H1 (cell line): ENCODE measurements around the gene PRDM5. TPM values are rescaled to one million over a fixed set of nuclear protein-coding genes. Genes with fewer than 3 reads are reported as not detected.

Experiments
- CTCF ChIA-PET: fragments of 300-600 bp; sonication (Branson Sonifier 250); formaldehyde crosslinking; loops from one replicate; lab custom pipeline; 2021; ENCODE audit not compliant: partially characterized antibody; lab: Charles Lee
- POLR2A ChIA-PET: fragments of 300-600 bp; sonication (Branson Sonifier 250); formaldehyde crosslinking; loops from one replicate; lab custom pipeline; 2021; ENCODE audit warnings: inconsistent platforms; ENCODE audit not compliant: partially characterized antibody; lab: Charles Lee
- DNase-seq, 2 experiments: peaks; one replicate each; pipeline versions ENCODE4 v3.0.0 to v3.0.0-alpha.2; 2010 to 2022; ENCODE audit warnings: low spot score in 2 of 2, low read depth in 1 of 2, mixed read lengths in 1 of 2
- FAIRE-seq: peaks from 2 replicates; lab custom pipeline; 2011; peaks lifted over from hg19 to GRCh38; lab: Jason Lieb, UNC
- H2AFZ ChIP-seq: 2 replicates; pipeline ENCODE4 v1.8.1; 2012; ENCODE audit warnings: low read length, inconsistent platforms
- H2AK5ac ChIP-seq: 2 replicates; pipeline ENCODE4 v1.6.1; 2013; ENCODE audit warnings: low read depth, low read length
- H2BK120ac ChIP-seq: replicated peaks from 2 replicates; pipeline ENCODE3; 2013; ENCODE audit warnings: low read depth, low read length, inconsistent platforms
- H2BK12ac ChIP-seq: 2 replicates; pipeline ENCODE4 v1.6.1; 2013; ENCODE audit warnings: low read depth, low read length
- H2BK15ac ChIP-seq: 2 replicates; pipeline ENCODE4 v1.6.1; 2013; ENCODE audit warnings: low read length
- H2BK20ac ChIP-seq: 2 replicates; pipeline ENCODE4 v1.6.1; 2013; ENCODE audit warnings: low read length
- H2BK5ac ChIP-seq: 2 replicates; pipeline ENCODE4 v1.6.1; 2013; ENCODE audit warnings: low read depth, low read length
- H3K14ac ChIP-seq: 2 replicates; pipeline ENCODE4 v1.6.1; 2013; ENCODE audit warnings: inconsistent platforms; ENCODE audit not compliant: insufficient read length
- H3K18ac ChIP-seq: 2 replicates; pipeline ENCODE4 v1.6.1; 2013; ENCODE audit warnings: low read length; ENCODE audit errors: extremely low read depth
- H3K23ac ChIP-seq: 2 replicates; pipeline ENCODE4 v1.6.1; 2013; ENCODE audit warnings: inconsistent platforms; ENCODE audit not compliant: insufficient read length
- H3K23me2 ChIP-seq: 2 replicates; pipeline ENCODE4 v1.6.1; 2013; ENCODE audit warnings: low read depth, low read length
- H3K27ac ChIP-seq: 2 replicates; pipeline ENCODE4 v1.6.1; 2011; ENCODE audit warnings: low read depth, low read length, inconsistent platforms
- H3K27me3 ChIP-seq, 4 experiments: replicated peaks in 1 of 4; 1 replicate in 1 of 4; 2 replicates in 3 of 4; pipeline versions ENCODE4 v1.6.1 to v1.8.1; 2011 to 2013; ENCODE audit warnings: low read length in 3 of 4, mild to moderate bottlenecking in 3 of 4, inconsistent platforms in 2 of 4, mixed read lengths in 2 of 4, moderate library complexity in 1 of 4; ENCODE audit not compliant: control insufficient read depth in 3 of 4, insufficient read depth in 3 of 4; ENCODE audit errors: extremely low read depth in 1 of 4
- H3K36me3 ChIP-seq, 4 experiments: 2 replicates each; pipeline versions ENCODE4 v1.6.1 to v1.8.1; 2011 to 2013; ENCODE audit warnings: mild to moderate bottlenecking in 4 of 4, low read length in 3 of 4, moderate library complexity in 2 of 4, control low read depth in 1 of 4, inconsistent platforms in 1 of 4; ENCODE audit not compliant: insufficient read depth in 4 of 4, control insufficient read depth in 2 of 4
- H3K4ac ChIP-seq: replicated peaks from 2 replicates; pipeline ENCODE3; 2013; ENCODE audit warnings: low read length, low read depth, mixed read lengths, inconsistent platforms; ENCODE audit not compliant: insufficient read length
- H3K4me1 ChIP-seq, 4 experiments: replicated peaks in 1 of 4; 1 replicate in 1 of 4; 2 replicates in 3 of 4; pipeline versions ENCODE4 v1.6.1 to v1.8.1; 2011 to 2013; ENCODE audit warnings: low read length in 3 of 4, inconsistent platforms in 2 of 4, mixed read lengths in 1 of 4; ENCODE audit not compliant: insufficient read depth in 4 of 4, control insufficient read depth in 3 of 4
- H3K4me2 ChIP-seq, 2 experiments: 2 replicates each; pipeline versions ENCODE4 v1.6.1 to v1.8.1; 2011 to 2013; ENCODE audit warnings: low read depth in 2 of 2, low read length in 2 of 2, control low read depth in 1 of 2, inconsistent platforms in 1 of 2, mild to moderate bottlenecking in 1 of 2; ENCODE audit not compliant: insufficient read depth in 1 of 2
- H3K4me3 ChIP-seq, 4 experiments: fragments of 200-600, 300-600 bp in 1 of 4; sonication (generic), shearing (Covaris generic), sonication (Bioruptor Twin) in 1 of 4; 2 replicates each; pipeline versions ENCODE4 v1.5.1 to v1.8.1; 2011 to 2016; ENCODE audit warnings: low read length in 4 of 4, low read depth in 3 of 4, control low read depth in 2 of 4, inconsistent platforms in 2 of 4, mild to moderate bottlenecking in 2 of 4, mixed read lengths in 1 of 4, moderate library complexity in 1 of 4; ENCODE audit not compliant: insufficient read depth in 2 of 4; ENCODE audit errors: extremely low read depth in 1 of 4
- H3K56ac ChIP-seq: replicated peaks from 2 replicates; pipeline ENCODE3; 2013; ENCODE audit warnings: low read depth, mild to moderate bottlenecking, mixed read lengths, low read length, inconsistent platforms; ENCODE audit not compliant: insufficient read length
- H3K79me1 ChIP-seq: 2 replicates; pipeline ENCODE4 v1.6.1; 2013; ENCODE audit warnings: low read depth, low read length, control low read depth
- H3K79me2 ChIP-seq, 2 experiments: 2 replicates each; pipeline versions ENCODE4 v1.6.1 to v1.8.1; 2012 to 2013; ENCODE audit warnings: low read length in 2 of 2, mild to moderate bottlenecking in 2 of 2, inconsistent platforms in 1 of 2; ENCODE audit not compliant: insufficient read depth in 2 of 2, control insufficient read depth in 1 of 2
- H3K9ac ChIP-seq, 4 experiments: replicated peaks in 1 of 4; 1 replicate in 1 of 4; 2 replicates in 3 of 4; pipeline versions ENCODE4 v1.6.1 to v1.8.1; 2011 to 2013; ENCODE audit warnings: low read depth in 3 of 4, low read length in 3 of 4, control low read depth in 2 of 4, mild to moderate bottlenecking in 2 of 4, moderate library complexity in 2 of 4, inconsistent platforms in 1 of 4; ENCODE audit errors: extremely low read depth in 1 of 4
- H3K9me3 ChIP-seq, 2 experiments: 2 replicates each; pipeline versions ENCODE4 v1.6.1 to v1.8.1; 2012 to 2013; ENCODE audit warnings: mild to moderate bottlenecking in 2 of 2, moderate library complexity in 2 of 2, control low read depth in 1 of 2, inconsistent platforms in 1 of 2, low read depth in 1 of 2, low read length in 1 of 2, mixed read lengths in 1 of 2; ENCODE audit not compliant: insufficient read depth in 2 of 2
- H4K20me1 ChIP-seq, 2 experiments: replicated peaks in 1 of 2; 2 replicates each; pipeline versions ENCODE3 to v1.8.1; 2011 to 2013; ENCODE audit warnings: inconsistent platforms in 2 of 2, low read length in 2 of 2, mild to moderate bottlenecking in 1 of 2; ENCODE audit not compliant: insufficient read depth in 2 of 2, control insufficient read depth in 1 of 2
- H4K5ac ChIP-seq: 2 replicates; pipeline ENCODE4 v1.6.1; 2013; ENCODE audit warnings: low read length, low read depth, mixed read lengths, inconsistent platforms; ENCODE audit not compliant: insufficient read length
- H4K8ac ChIP-seq: 2 replicates; pipeline ENCODE4 v1.8.0; 2013; ENCODE audit warnings: mild to moderate bottlenecking, moderate library complexity, low read length, inconsistent platforms; ENCODE audit not compliant: insufficient read depth; ENCODE audit errors: extremely low read depth
- H4K91ac ChIP-seq: replicated peaks from 2 replicates; pipeline ENCODE3; 2013; ENCODE audit warnings: low read length, mixed read lengths, inconsistent platforms; ENCODE audit not compliant: insufficient read length
- ASH2L ChIP-seq: fragments of 200-600, 300-600 bp; sonication (generic); IDR thresholded peaks from one replicate; pipeline ENCODE4 v1.7.1; 2017; ENCODE audit warnings: low read length
- CBX5 ChIP-seq: fragments of 300-800, 300-1000 bp; sonication (generic); IDR thresholded peaks from 2 replicates; pipeline ENCODE4 v1.7.1; 2016; ENCODE audit warnings: antibody characterized with exemption, low read length, low read depth
- CREB1 ChIP-seq: IDR thresholded peaks from 2 replicates; pipeline ENCODE4 v1.6.1; 2012; ENCODE audit warnings: inconsistent platforms
- EGR1 ChIP-seq: IDR thresholded peaks from 2 replicates; pipeline ENCODE4 v1.6.1; 2011; ENCODE audit warnings: low read depth, low read length, borderline replicate concordance
- EP300 ChIP-seq, 2 experiments: IDR thresholded peaks; 1 replicate in 1 of 2; 2 replicates in 1 of 2; pipeline ENCODE4 v1.6.1; 2011 to 2012; ENCODE audit warnings: low read depth in 2 of 2, low read length in 2 of 2, mild to moderate bottlenecking in 2 of 2, borderline replicate concordance in 1 of 2, inconsistent platforms in 1 of 2, moderate library complexity in 1 of 2
- GABPA ChIP-seq: IDR thresholded peaks from 2 replicates; pipeline ENCODE4 v1.6.1; 2011; ENCODE audit warnings: mild to moderate bottlenecking, low read length, moderate library complexity, borderline replicate concordance; ENCODE audit not compliant: insufficient read depth
- HDAC2 ChIP-seq, 2 experiments: fragments of 300-600 bp in 1 of 2; sonication (generic) in 1 of 2; IDR thresholded peaks; 2 replicates each; pipeline ENCODE4 v1.6.1; 2011 to 2012; ENCODE audit warnings: low read depth in 2 of 2, low read length in 2 of 2, mild to moderate bottlenecking in 2 of 2, moderate library complexity in 2 of 2, borderline replicate concordance in 1 of 2, inconsistent platforms in 1 of 2
- HDAC6 ChIP-seq: IDR thresholded peaks from one replicate; pipeline ENCODE4 v1.7.1; 2012; ENCODE audit warnings: low read depth, mild to moderate bottlenecking, inconsistent platforms, low read length, moderate library complexity
- KDM1A ChIP-seq: fragments of 200-600, 300-600 bp; sonication (generic); IDR thresholded peaks from 2 replicates; pipeline ENCODE4 v1.7.1; 2016; ENCODE audit warnings: mild to moderate bottlenecking, low read length, borderline replicate concordance
- NANOG ChIP-seq: IDR thresholded peaks from 2 replicates; pipeline ENCODE4 v1.6.1; 2011; ENCODE audit warnings: low read length, low read depth, mild to moderate bottlenecking, inconsistent platforms; ENCODE audit not compliant: insufficient read depth, poor library complexity, severe bottlenecking
- SIN3A ChIP-seq, 2 experiments: IDR thresholded peaks in 1 of 2; conservative IDR thresholded peaks in 1 of 2; 2 replicates each; pipeline ENCODE4 v1.6.1; 2011 to 2012; ENCODE audit warnings: low read length in 2 of 2, improper control_type of control experiment in 1 of 2, low read depth in 1 of 2, mild to moderate bottlenecking in 1 of 2
- SP2 ChIP-seq: IDR thresholded peaks from 2 replicates; pipeline ENCODE4 v1.6.1; 2012; ENCODE audit warnings: mild to moderate bottlenecking, low read length, inconsistent platforms
- SP4 ChIP-seq: IDR thresholded peaks from 2 replicates; pipeline ENCODE4 v1.6.1; 2012; ENCODE audit warnings: low read length, inconsistent platforms
- TBP ChIP-seq: IDR thresholded peaks from 2 replicates; pipeline ENCODE4 v1.6.1; 2011; ENCODE audit warnings: low read depth, low read length, improper control_type of control experiment
- TEAD4 ChIP-seq: IDR thresholded peaks from 2 replicates; pipeline ENCODE4 v1.6.1; 2012; ENCODE audit warnings: low read depth, low read length, inconsistent platforms, mixed read lengths
- WGBS, 2 experiments: shearing (Covaris generic) in 1 of 2; methylation state at CpG; one replicate each; pipeline versions ENCODE4 v1.1.6 to v1.1.7; 2013 to 2015; ENCODE audit warnings: low lambda C conversion rate in 2 of 2, mixed read lengths in 2 of 2, inconsistent platforms in 1 of 2, low coverage in 1 of 2, missing lambda C conversion rate in 1 of 2; ENCODE audit not compliant: insufficient replicate concordance in 2 of 2, insufficient coverage in 1 of 2, insufficient read length in 1 of 2; ENCODE audit errors: extremely low coverage in 1 of 2, missing lambda C conversion rate in 1 of 2; 5-methylcytosine and 5-hydroxymethylcytosine counted together
- polyA plus RNA-seq, 7 experiments: library from polyadenylated mRNA; depleted of rRNA in 3 of 7; stranded (reverse) in 5 of 7; unstranded in 2 of 7; fragments of >200 nt in 5 of 7; fragments of 200-250 nt in 2 of 7; gene quantifications; 1 replicate in 5 of 7; 2 replicates in 1 of 7; 4 replicates in 1 of 7; pipeline versions ENCODE4 v1.2.1 to v1.2.3, GENCODE V29; 2011 to 2013; ENCODE audit warnings: missing spikeins in 2 of 7, mixed read lengths in 2 of 7
- total RNA-seq: library from RNA; stranded (reverse); fragmentation: NEBNext Ultra II Directional; extraction: Animal tissue kit (Norgen Biotek cat#: 25700); gene quantifications from 2 replicates; pipeline ENCODE4 v1.2.1, GENCODE V29; 2021

PRDM5 gene
- total and polyA plus RNA-seq, 2 of the 8 experiments (the other 6 are each of a cell fraction or from before 2014, with no cell fraction given): 8.2 to 23.4 TPM

DNA sequence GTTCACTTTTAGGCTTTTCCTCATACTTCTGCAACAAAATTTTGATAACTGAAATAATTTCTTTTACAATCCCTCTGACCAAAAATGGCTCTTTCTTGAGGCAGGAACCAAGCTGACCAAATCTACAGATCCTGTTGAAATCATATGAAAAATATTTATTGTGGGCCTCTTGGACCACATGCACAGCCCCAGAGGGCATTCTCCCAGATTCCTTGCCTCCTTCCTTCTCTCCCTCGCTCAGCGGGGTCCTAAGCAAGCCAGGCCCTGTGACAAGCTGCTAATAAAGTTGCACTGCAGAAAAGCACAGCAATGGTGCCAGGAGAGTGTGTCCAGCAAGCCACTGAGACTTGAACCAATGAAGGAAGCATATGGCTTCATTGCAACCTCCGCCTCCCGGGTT lies 40.7 kb downstream of the PRDM5 start:
- Histone ChIP-seq H3K4ac (no peak overlapping the region), H3K18ac (no peak overlapping the region), H3K23me2 (no peaks in the 10 kb centered on the region), H2BK120ac (no peak overlapping the region), H2BK20ac (no peak overlapping the region), H4K5ac (no peak overlapping the region), H2BK5ac (no peak overlapping the region), H3K9ac (no peak overlapping the region), H4K20me1 (no peaks in the 10 kb centered on the region), H2AK5ac (no peak overlapping the region), H3K56ac (no peak overlapping the region), H3K4me2 (no peak overlapping the region), H2BK12ac (no peak overlapping the region), H3K36me3 (peaks cover 0 to 3% (median 0%) of the 10 kb centered on the region in 4 experiments; a peak in 1 of 8 replicates), H3K9me3 (no peaks in the 10 kb centered on the region), H3K23ac (no peak overlapping the region), H4K91ac (no peak overlapping the region), H3K27me3 (no peaks in the 10 kb centered on the region), H4K8ac (no peak overlapping the region), H3K4me1 (no peaks in the 10 kb centered on the region), H3K79me2 (no peaks in the 10 kb centered on the region), H2BK15ac (no peak overlapping the region), H3K27ac (no peak overlapping the region), H3K4me3 (no peak overlapping the region), H2AFZ (no peak overlapping the region), H3K14ac (no peak overlapping the region), H3K79me1 (no peaks in the 10 kb centered on the region)
- ChIA-PET POLR2A (no interaction called here), CTCF (no interaction called here)
- FAIRE-seq (no peak), DNase-seq (no peak)
- WGBS, 2 experiments: 94% methylated on average over 4 of the region's 4 CpGs; no CpG with 5 or more reads in 1 of the 2 experiments
- TF ChIP-seq SIN3A (conservative IDR thresholded peaks at IDR 0.05 in 1 of 2, IDR thresholded peaks at IDR 0.05 in 1 of 2; ENCODE audit: low read depth in 1 of 2, low read length in 2 of 2): no peak
- no peak for TF ChIP-seq ASH2L
- no peak for TF ChIP-seq HDAC2 (IDR thresholded peaks at IDR 0.05; ENCODE audit: borderline replicate concordance in 1 of 2, low read depth in 2 of 2, low read length in 2 of 2)
- TF ChIP-seq CBX5: no peak
- TF ChIP-seq EGR1: no peak
- no peak for TF ChIP-seq SP4
- no peak for TF ChIP-seq NANOG
- no peak for TF ChIP-seq CREB1
- TF ChIP-seq TEAD4: no peak
- TF ChIP-seq EP300 (IDR thresholded peaks at IDR 0.05; ENCODE audit: borderline replicate concordance in 1 of 2, low read depth in 2 of 2, low read length in 2 of 2): no peak
- no peak for TF ChIP-seq KDM1A
- TF ChIP-seq TBP: no peak
- TF ChIP-seq HDAC6: no peak
- no peak for TF ChIP-seq GABPA
- no peak for TF ChIP-seq SP2
